HG02798 (cell line): ENCODE measurements around the gene KIAA0232.

Experiments used
- ATAC-seq: cut with Tn5 transposase; IDR thresholded peaks from one replicate; pipeline ENCODE4 v1.9.1; 2021; ENCODE audit warnings: mild to moderate bottlenecking; ENCODE audit not compliant: unreplicated experiment, poor library complexity

Gene KIAA0232

DNA sequence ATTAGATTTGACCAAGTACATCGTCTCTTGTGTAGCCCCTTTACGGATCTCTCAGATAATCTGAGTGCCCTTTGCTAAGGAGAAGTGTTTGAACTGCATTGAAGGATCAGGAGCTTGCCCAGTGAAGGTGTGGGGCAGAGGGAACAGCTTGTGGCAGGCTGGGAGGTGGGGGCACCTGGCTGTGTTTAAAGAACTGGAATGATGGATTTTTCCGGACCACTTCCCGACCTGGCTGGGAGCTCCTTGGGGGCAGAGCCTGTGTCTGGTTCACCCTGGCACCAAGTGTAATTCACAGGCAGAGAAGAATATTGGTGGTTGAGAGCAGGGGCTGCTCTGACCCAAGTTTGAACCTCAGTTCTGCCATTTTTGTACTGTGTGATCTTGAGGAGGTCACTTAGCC lies 145.6 kb downstream of the KIAA0232 start:
- ATAC-seq, result no peak

DNA sequence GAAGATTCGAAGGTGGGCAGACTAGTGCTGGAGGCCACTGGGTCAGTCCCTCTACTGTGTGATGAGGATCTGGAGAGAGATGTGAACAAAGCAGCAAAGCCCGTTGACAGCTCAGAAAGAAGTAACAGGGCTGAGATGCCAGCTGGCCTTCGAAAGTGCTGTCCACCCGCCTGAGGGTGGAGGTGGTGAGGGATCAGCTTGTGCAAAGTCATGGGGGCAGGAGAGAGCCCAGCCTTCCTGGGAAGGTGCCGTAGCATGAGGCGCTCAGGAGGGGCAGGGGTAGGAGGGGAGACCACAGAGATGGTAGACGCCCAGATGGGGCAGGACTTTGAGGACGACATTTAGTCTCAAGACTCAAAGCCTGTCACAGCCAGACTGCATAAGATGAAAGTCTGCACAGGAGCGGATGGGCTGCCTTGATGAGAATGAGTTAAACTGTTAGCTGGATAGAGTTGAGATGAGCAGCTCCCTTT lies 146.8 kb downstream of the KIAA0232 start:
- no peak for ATAC-seq

DNA sequence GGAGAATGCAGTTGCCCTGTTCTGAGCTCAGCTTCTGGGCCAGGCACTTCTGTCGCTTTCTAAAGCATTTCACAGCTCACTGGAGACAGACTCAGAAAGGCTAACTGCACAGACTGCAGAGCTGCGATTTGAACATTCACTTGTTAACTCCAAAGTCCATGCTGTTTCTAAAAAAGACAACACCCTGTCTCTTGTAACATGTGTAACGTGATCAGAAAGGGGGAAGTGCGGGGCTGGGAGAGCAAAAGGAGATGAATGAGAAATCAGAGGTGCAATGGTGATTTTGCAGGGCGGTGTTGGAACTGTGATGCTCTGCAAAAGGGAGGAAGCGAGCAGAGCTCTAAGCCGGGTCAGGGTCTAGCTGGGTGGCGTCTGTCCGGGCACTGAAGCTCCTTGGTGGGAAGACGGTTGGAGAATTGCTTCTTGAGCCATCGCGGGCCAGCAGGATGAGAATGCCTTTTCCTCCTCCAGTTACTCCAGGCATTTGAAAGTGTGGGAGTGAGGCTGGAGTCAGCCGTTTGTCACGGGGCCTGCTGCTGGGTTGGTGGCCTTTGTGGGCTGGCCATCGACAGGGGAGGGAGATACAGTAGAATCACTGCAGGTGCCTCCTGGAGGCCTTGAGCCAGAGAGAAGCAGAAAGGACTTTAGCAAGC lies 147.4 kb downstream of the KIAA0232 start:
- ATAC-seq, result no peak

DNA sequence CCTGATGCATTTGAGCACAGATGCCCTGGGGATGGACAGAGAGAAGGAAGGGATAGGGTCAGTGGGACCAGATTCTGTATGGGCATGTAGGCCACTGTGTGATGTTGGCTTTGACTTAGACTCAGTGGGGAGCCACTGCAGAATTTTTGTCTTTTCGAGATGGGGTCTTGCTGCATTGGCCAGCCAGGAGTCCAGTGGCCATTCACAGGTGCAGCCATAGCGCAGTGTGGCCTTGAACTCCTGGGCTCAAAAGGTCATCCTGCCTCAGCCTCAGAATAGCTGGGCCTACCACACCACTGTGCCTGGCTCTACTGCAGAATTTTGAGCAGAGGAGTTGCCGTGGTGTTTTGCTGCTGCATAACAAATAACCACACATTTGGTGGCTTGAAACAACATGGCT lies 149.9 kb downstream of the KIAA0232 start:
- no peak for ATAC-seq

DNA sequence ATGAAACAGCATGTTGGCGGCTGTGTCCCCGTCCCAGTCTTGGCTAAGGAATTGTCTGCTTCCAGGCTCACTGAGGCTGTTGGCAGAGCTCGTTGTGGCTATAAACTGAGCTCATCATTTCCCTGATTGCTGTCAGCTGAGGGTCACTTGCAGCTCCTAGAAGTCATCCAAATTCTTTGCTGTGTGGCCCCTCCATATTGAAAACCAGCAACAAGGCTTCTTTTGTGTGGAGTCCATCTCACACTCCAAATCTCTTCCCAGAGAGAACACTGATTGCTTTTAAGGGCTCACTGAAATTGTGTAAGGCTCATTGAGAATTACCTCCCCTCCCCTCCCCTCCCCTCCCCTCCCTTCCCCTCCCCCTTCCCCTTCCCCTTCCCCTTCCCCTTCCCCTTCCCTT lies 150.4 kb downstream of the KIAA0232 start:
- ATAC-seq, result no peak
